Measurements from ENCODE around the gene ARHGEF7.

The ARHGEF7 gene

GRCh38 chr13:111140562-111141105 is 25.5 kb downstream of the ARHGEF7 start:
- DNase-seq = no peak

- no peak for DNase-seq
Measured at GRCh38 chr13:111142472-111142871, 27.4 kb downstream of the ARHGEF7 start.

GRCh38 chr13:111143865-111144540 is 28.9 kb downstream of the ARHGEF7 start:
- DNase-seq = no peak

- DNase-seq = no peak
Measured at GRCh38 chr13:111145071-111145470, 30.0 kb downstream of the ARHGEF7 start.

GRCh38 chr13:111145506-111145905 is 30.4 kb downstream of the ARHGEF7 start:
- no peak for DNase-seq

- no peak for DNase-seq
Measured at GRCh38 chr13:111152844-111153243, 37.7 kb downstream of the ARHGEF7 start.

- peak; percentile 93 for DNase-seq
Measured at GRCh38 chr13:111153279-111153976, 38.3 kb downstream of the ARHGEF7 start.

GRCh38 chr13:111153977-111154332 is 38.8 kb downstream of the ARHGEF7 start:
- DNase-seq = no peak

- no peak for DNase-seq
Measured at GRCh38 chr13:111156421-111156820, 41.3 kb downstream of the ARHGEF7 start.

- no peak for DNase-seq
Measured at GRCh38 chr13:111158136-111158805, 43.2 kb downstream of the ARHGEF7 start.

GRCh38 chr13:111159362-111160320 is 44.5 kb downstream of the ARHGEF7 start:
- no peak for DNase-seq

- DNase-seq = no peak
Measured at GRCh38 chr13:111160648-111161047, 45.5 kb downstream of the ARHGEF7 start.

GRCh38 chr13:111161601-111162600 is 46.8 kb downstream of the ARHGEF7 start:
- DNase-seq = no peak

GRCh38 chr13:111165241-111166010 is 50.3 kb downstream of the ARHGEF7 start:
- no peak for DNase-seq

- DNase-seq = no peak
Measured at GRCh38 chr13:111166882-111167675, 52.0 kb downstream of the ARHGEF7 start.

- DNase-seq = no peak
Measured at GRCh38 chr13:111168107-111168506, 53.0 kb downstream of the ARHGEF7 start.

GRCh38 chr13:111171112-111171511 is 56.0 kb downstream of the ARHGEF7 start:
- DNase-seq = no peak

GRCh38 chr13:111171629-111172028 is 56.5 kb downstream of the ARHGEF7 start:
- no peak for DNase-seq

- DNase-seq = no peak
Measured at GRCh38 chr13:111174377-111175114, 59.4 kb downstream of the ARHGEF7 start.
